ENCODE results near the gene PNP. TPM values are rescaled to one million over a fixed set of nuclear protein-coding genes. Genes with fewer than 3 reads are reported as not detected.

PNP gene
- total and polyA plus RNA-seq, 2 of the 8 experiments (the other 6 are each of a cell fraction or from before 2014, with no cell fraction given), result 108 to 130 TPM

- peaks cover 5 to 9% (median 7%) of the 10 kb centered on the region in 4 experiments for H3K36me3 ChIP-seq (ENCODE audit: control insufficient read depth in 2 of 4, insufficient read depth in 4 of 4, low read length in 3 of 4)
- H3K79me2 ChIP-seq (ENCODE audit: control insufficient read depth in 1 of 2, insufficient read depth in 2 of 2, low read length in 2 of 2), result no peaks in the 10 kb centered on the region
- TF ChIP-seq HDAC6 (IDR thresholded peaks at IDR 0.05; ENCODE audit: low read depth, low read length) (no peak), GABPA (IDR thresholded peaks at IDR 0.05; ENCODE audit: borderline replicate concordance, insufficient read depth, low read length) (no peak), ATF2 (IDR thresholded peaks at IDR 0.05; ENCODE audit: low read length) (no peak)
- H4K20me1 ChIP-seq (replicated peaks in 1 of 2; ENCODE audit: control insufficient read depth in 1 of 2, insufficient read depth in 2 of 2, low read length in 2 of 2), result no peaks in the 10 kb centered on the region
- no peak overlapping the region for H2BK15ac ChIP-seq (ENCODE audit: low read length)
- no peak overlapping the region for H2AFZ ChIP-seq (ENCODE audit: low read length)
- H2AK5ac ChIP-seq (ENCODE audit: low read depth, low read length), result no peak overlapping the region
- no peak overlapping the region for H4K8ac ChIP-seq (ENCODE audit: extremely low read depth, insufficient read depth, low read length)
- H2BK20ac ChIP-seq (ENCODE audit: low read length), result no peak overlapping the region
- POLR2A ChIA-PET (ENCODE audit: partially characterized antibody), result interaction anchor here (0.7 to 8.2 kb wide), 7 partner anchors 11 to 98 kb away, joined by 3 to 68 read pairs (median 3); partner anchors contain the start of genes APEX1, OSGEP and TEP1
- H3K4me1 ChIP-seq (replicated peaks in 1 of 4; ENCODE audit: control insufficient read depth in 3 of 4, insufficient read depth in 4 of 4, low read length in 3 of 4), result peaks cover 0 to 3% (median 2%) of the 10 kb centered on the region in 4 experiments; a peak in 3 of 7 replicates
- H3K9ac ChIP-seq (replicated peaks in 1 of 4; ENCODE audit: extremely low read depth in 1 of 4, low read depth in 3 of 4, low read length in 3 of 4), result no peak overlapping the region
- H3K23ac ChIP-seq (ENCODE audit: insufficient read length), result no peak overlapping the region
- DNase-seq (ENCODE audit: low read depth in 1 of 2, low spot score in 2 of 2), result no peak
- WGBS, 2 experiments (ENCODE audit: extremely low coverage in 1 of 2, insufficient coverage in 1 of 2, insufficient read length in 1 of 2, insufficient replicate concordance in 2 of 2, low coverage in 1 of 2, low lambda C conversion rate in 2 of 2, missing lambda C conversion rate in 1 of 2), result 80% methylated on average over 5 of the region's 5 CpGs; no CpG with 5 or more reads in 1 of the 2 experiments
- no peaks in the 10 kb centered on the region for H3K9me3 ChIP-seq (ENCODE audit: insufficient read depth in 2 of 2, low read depth in 1 of 2, low read length in 1 of 2)
- H3K23me2 ChIP-seq (ENCODE audit: low read depth, low read length), result no peaks in the 10 kb centered on the region
- no peak overlapping the region for H3K27ac ChIP-seq (ENCODE audit: low read depth, low read length)
- H3K56ac ChIP-seq (replicated peaks; ENCODE audit: insufficient read length, low read depth, low read length), result no peak overlapping the region
- H3K4ac ChIP-seq (replicated peaks; ENCODE audit: insufficient read length, low read depth, low read length), result no peak overlapping the region
- peaks cover 0 to 5% (median 2%) of the 10 kb centered on the region in 4 experiments; a peak in 4 of 7 replicates for H3K27me3 ChIP-seq (replicated peaks in 1 of 4; ENCODE audit: control insufficient read depth in 3 of 4, extremely low read depth in 1 of 4, insufficient read depth in 3 of 4, low read length in 3 of 4)
- no peak overlapping the region for H3K18ac ChIP-seq (ENCODE audit: extremely low read depth, low read length)
- no peak overlapping the region for H3K14ac ChIP-seq (ENCODE audit: insufficient read length)
- no peaks in the 10 kb centered on the region for H3K79me1 ChIP-seq (ENCODE audit: low read depth, low read length)
- H2BK5ac ChIP-seq (ENCODE audit: low read depth, low read length), result no peak overlapping the region
- no peak overlapping the region for H4K91ac ChIP-seq (replicated peaks; ENCODE audit: insufficient read length, low read length)
- H3K4me3 ChIP-seq (ENCODE audit: extremely low read depth in 1 of 4, insufficient read depth in 2 of 4, low read depth in 3 of 4, low read length in 4 of 4), result no peak overlapping the region
- H2BK12ac ChIP-seq (ENCODE audit: low read depth, low read length), result no peak overlapping the region
- no peak for FAIRE-seq
- H3K4me2 ChIP-seq (ENCODE audit: insufficient read depth in 1 of 2, low read depth in 2 of 2, low read length in 2 of 2), result no peak overlapping the region
- H4K5ac ChIP-seq (ENCODE audit: insufficient read length, low read depth, low read length), result no peak overlapping the region
- H2BK120ac ChIP-seq (replicated peaks; ENCODE audit: low read depth, low read length), result no peak overlapping the region
- CTCF ChIA-PET (ENCODE audit: partially characterized antibody), result interaction anchor here (0.9 kb wide), 1 partner anchor 172 kb away, joined by 4 read pairs; no protein-coding TSS in a partner anchor
Observed at GRCh38 chr14:20440882-20441281, 28.3 kb upstream of the PNP start.
